Heart left ventricle (tissue), 16 donors: ENCODE data around the gene ZDHHC14. TPM values are rescaled to one million over a fixed set of nuclear protein-coding genes. Genes with fewer than 3 reads are reported as not detected.

ENCODE experiments used
- ATAC-seq, 4 donors: fragments of 200-7000 bp; cut with Tn5 transposase; one replicate each; pipeline ENCODE4 v1.9.1; 2020 to 2022; ENCODE audit warnings: moderate library complexity in 4 of 4, mild to moderate bottlenecking in 3 of 4, moderate number of reproducible peaks in 1 of 4
- DNase-seq, 5 donors: peaks; one replicate each; pipeline ENCODE4 v3.0.0-alpha.2; 2020
- H3K27ac ChIP-seq, 12 donors: fragments of 200-600 bp; sonication (generic) in 4 of 12; one replicate each; pipeline versions ENCODE4 v1.5.0 to v1.8.0; 2016 to 2022; ENCODE audit warnings: mild to moderate bottlenecking in 2 of 12
- H3K27me3 ChIP-seq, 9 donors: fragments of 200-600 bp; sonication (generic) in 2 of 9; one replicate each; pipeline versions ENCODE4 v1.5.1 to v1.8.0; 2016 to 2022; ENCODE audit warnings: mild to moderate bottlenecking in 3 of 9
- H3K36me3 ChIP-seq, 9 donors: fragments of 200-600 bp; sonication (generic) in 2 of 9; one replicate each; pipeline versions ENCODE4 v1.5.0 to v1.8.0; 2018 to 2022; ENCODE audit warnings: mild to moderate bottlenecking in 2 of 9
- H3K4me1 ChIP-seq, 12 donors: fragments of 200-600 bp; sonication (generic) in 4 of 12; one replicate each; pipeline versions ENCODE4 v1.5.0 to v1.8.0; 2016 to 2022; ENCODE audit warnings: mild to moderate bottlenecking in 3 of 12
- H3K4me3 ChIP-seq, 12 donors: fragments of 200-600 bp; sonication (generic) in 4 of 12; one replicate each; pipeline versions ENCODE4 v1.5.0 to v1.8.0; 2017 to 2022; ENCODE audit warnings: mild to moderate bottlenecking in 9 of 12, moderate library complexity in 4 of 12
- H3K9me3 ChIP-seq, 12 donors: fragments of 200-600 bp; sonication (generic) in 4 of 12; one replicate each; pipeline versions ENCODE4 v1.5.0 to v1.8.0; 2016 to 2022; ENCODE audit warnings: mild to moderate bottlenecking in 1 of 12
- CTCF ChIP-seq, 12 donors: fragments of 200-600 bp; sonication (generic) in 4 of 12; IDR thresholded peaks; one replicate each; pipeline versions ENCODE4 v1.5.0 to v1.8.0; 2018 to 2022; ENCODE audit warnings: antibody characterized with exemption in 12 of 12, mild to moderate bottlenecking in 5 of 12
- POLR2A ChIP-seq, 2 donors: fragments of 450-650 bp; IDR thresholded peaks; one replicate each; pipeline ENCODE4 v1.6.1; 2017; ENCODE audit warnings: antibody characterized with exemption in 2 of 2, mild to moderate bottlenecking in 2 of 2, moderate library complexity in 2 of 2
- WGBS, 4 donors: extraction: QIAGEN DNeasy Blood & Tissue Kit in 2 of 4; methylation state at CpG; one replicate each; pipeline versions ENCODE4 v1.1.5 to v1.1.7; 2013 to 2018; 5-methylcytosine and 5-hydroxymethylcytosine counted together
- intact Hi-C, 10 donors: fragments of 100-400 bp; cut with DNase I; formaldehyde crosslinking; loops; one replicate each; pipeline versions ENCODE4 v1.11.1 to v1.14.2; 2022
- polyA plus RNA-seq, 2 donors: library from polyadenylated mRNA; stranded (reverse); fragments of 200-250 nt; gene quantifications; one replicate each; pipeline ENCODE4 v1.2.3, GENCODE V29; 2013
- total RNA-seq, 9 donors: library from RNA; depleted of rRNA in 2 of 9; stranded (reverse); fragments of >200 nt in 2 of 9; fragmentation: NEBNext Ultra II Directional in 3 of 9; extraction: Animal tissue kit (Norgen Biotek cat#: 25700) in 3 of 9; gene quantifications; one replicate each; pipeline versions ENCODE4 v1.1.0 to v1.2.4, GENCODE V29; 2016 to 2023
- donor health status: ischemic (EF 13 %, LVEDD 7.1; RV severe dilation, severe dysfunction).
- donor health status: healthy with polysubstance abuse.
- donor health status: DM: no; HTN: yes; CAD: no.
- donor health status: DM: no; HTN: no; CAD: no.
- donor health status: ischemic (EF 25% LVEDD 6.9; RV normal size, moderate dysfunction).
- donor health status: ischemic (EF 25% LVEDD 5.7; RV mildly dilated, moderate dysfunction).
- donor health status: healthy.
- donor health status: DM: yes; HTN: yes; CAD: no.
- donor health status: ischemic (EF 35%, LVEDD 5.7; RV mildly dilated, moderate dysfunction).
- donor health status: nonischemic (EF 11% LVEDD 7.7; RV severe dilation, severe dysfunction).
- donor health status: DM: yes; HTN: yes; CAD: no.
- donor health status: PGD.
- donor health status: ischemic (EF 29% LVEDD 5.4; RV normal size, mild dysfunction).
- donor health status: nonischemic (EF 23%, LVEDD 6.1; RV moderate dilation, normal function).

The ZDHHC14 gene
- total and polyA plus RNA-seq, 11 donors: 7.0 to 25.8 (median 15.4) TPM

GRCh38 chr6:157665180-157665579, 284.2 kb downstream of the ZDHHC14 start:
- WGBS, 4 donors: 85 to 90% (median 88%) methylated on average over 3 of the region's 3 CpGs
- DNase-seq: no peak

GRCh38 chr6:157666729-157667128, 285.7 kb downstream of the ZDHHC14 start:
- Histone ChIP-seq H3K4me3 (no peak overlapping the region), H3K27ac (no peak overlapping the region), H3K9me3 (no peaks in the 10 kb centered on the region), H3K36me3 (peaks cover 0 to 5% (median 0%) of the 10 kb centered on the region in 9 donors), H3K4me1 (peaks cover 0 to 34% (median 18%) of the 10 kb centered on the region in 12 donors), H3K27me3 (no peaks in the 10 kb centered on the region)
- 83 to 89% (median 87%) methylated on average over 3 of the region's 3 CpGs for WGBS, 4 donors
- DNase-seq (no peak), ATAC-seq (no peak)
- intact Hi-C loops: loop anchor here (1.0 to 10.0 kb wide), 9 partner anchors 91 to 352 kb away; partner anchors contain the start of gene ZDHHC14 (in 3 of the 10)
- no peak for TF ChIP-seq CTCF (IDR thresholded peaks at IDR 0.05)
- TF ChIP-seq POLR2A (IDR thresholded peaks at IDR 0.05): no peak

More at GRCh38 chr6:157665180-157665579, 284.2 kb downstream of the ZDHHC14 start:
- Histone ChIP-seq H3K27ac (no peak overlapping the region), H3K27me3 (no peaks in the 10 kb centered on the region), H3K4me3 (no peak overlapping the region), H3K9me3 (no peaks in the 10 kb centered on the region), H3K36me3 (peaks cover 0 to 8% (median 0%) of the 10 kb centered on the region in 9 donors), H3K4me1 (peaks cover 0 to 25% (median 11%) of the 10 kb centered on the region in 12 donors)
- intact Hi-C loops: loop anchor here in 6 of 10 donors (2.0 to 10.0 kb wide), 7 partner anchors 92 to 350 kb away; partner anchors contain the start of gene ZDHHC14 (in 3 of the 6)
- ATAC-seq: no peak
- no peak for TF ChIP-seq POLR2A (IDR thresholded peaks at IDR 0.05)
- TF ChIP-seq CTCF (IDR thresholded peaks at IDR 0.05): no peak

GRCh38 chr6:157667211-157668008, 286.4 kb downstream of the ZDHHC14 start:
- DNase-seq: peak in 3 of 5 donors; percentile 39 to 48 (median 44)
- TF ChIP-seq POLR2A (IDR thresholded peaks at IDR 0.05): no peak
- peak; percentile 74 to 94 (median 87) for TF ChIP-seq CTCF (IDR thresholded peaks at IDR 0.05)
- peak in 2 of 4 donors; percentile 41 to 56 for ATAC-seq

GRCh38 chr6:157668009-157668401, 287.0 kb downstream of the ZDHHC14 start:
- Histone ChIP-seq H3K27ac (no peak overlapping the region), H3K4me3 (no peak overlapping the region), H3K9me3 (no peaks in the 10 kb centered on the region), H3K36me3 (peaks cover 0 to 9% (median 0%) of the 10 kb centered on the region in 9 donors), H3K4me1 (peaks cover 0 to 34% (median 18%) of the 10 kb centered on the region in 12 donors), H3K27me3 (no peaks in the 10 kb centered on the region)
- ATAC-seq (no peak), DNase-seq (no peak)
- intact Hi-C loops: loop anchor here in 6 of 10 donors (5.0 to 10.0 kb wide), 6 partner anchors 89 to 286 kb away; partner anchors contain the start of gene ZDHHC14 (in 3 of the 6)
- WGBS, 4 donors: 89 to 95% (median 93%) methylated on average over 3 of the region's 3 CpGs
- TF ChIP-seq CTCF (IDR thresholded peaks at IDR 0.05): no peak
- no peak for TF ChIP-seq POLR2A (IDR thresholded peaks at IDR 0.05)

More at GRCh38 chr6:157667211-157668008, 286.4 kb downstream of the ZDHHC14 start:
- intact Hi-C loops: loop anchor here (1.0 to 10.0 kb wide), 9 partner anchors 90 to 353 kb away; partner anchors contain the start of gene ZDHHC14 (in 3 of the 10)
- Histone ChIP-seq H3K4me1 (peaks cover 0 to 34% (median 18%) of the 10 kb centered on the region in 12 donors), H3K27ac (no peak overlapping the region), H3K36me3 (peaks cover 0 to 5% (median 0%) of the 10 kb centered on the region in 9 donors), H3K4me3 (no peak overlapping the region), H3K9me3 (no peaks in the 10 kb centered on the region), H3K27me3 (no peaks in the 10 kb centered on the region)
- 44 to 47% (median 46%) methylated on average over 11 of the region's 11 CpGs for WGBS, 4 donors
